Ovary (tissue), 3 donors: Measurements from ENCODE around the gene PSIP1.

Experiments
- POLR2A ChIP-seq: fragments of 450-650 bp; IDR thresholded peaks from one replicate; pipeline ENCODE4 v1.6.1; 2017; ENCODE audit warnings: antibody characterized with exemption, mild to moderate bottlenecking, moderate library complexity
- TF ChIP-seq, protein P1 (sequence below), 3 donors: fragments of 450-650 bp in 2 of 3; fragments of 200-600 bp in 1 of 3; IDR thresholded peaks; one replicate each; pipeline versions ENCODE4 v1.5.1 to v1.8.0; 2016 to 2022; ENCODE audit warnings: antibody characterized with exemption in 3 of 3, mild to moderate bottlenecking in 1 of 3
- donor health status: DM: no; HTN: no; CAD: no.

DNA sequence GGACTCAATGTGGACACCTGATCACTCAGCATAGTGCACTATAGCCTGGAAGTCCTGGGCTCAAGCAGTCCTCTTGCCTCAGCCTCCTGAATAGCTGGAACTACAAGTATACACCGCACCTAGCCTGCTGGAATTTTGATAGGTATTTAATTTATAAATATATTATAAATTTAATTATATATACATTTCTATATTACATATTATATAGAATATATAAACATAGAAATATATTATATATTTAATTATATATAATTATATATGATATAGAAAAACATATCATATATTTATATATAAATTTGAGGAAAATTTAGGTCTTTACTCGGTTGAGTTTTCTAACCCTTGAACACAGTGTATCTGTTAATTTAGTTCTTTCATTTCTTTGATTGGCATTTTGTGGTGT, 15.2 kb upstream of the PSIP1 start:
- TF ChIP-seq, protein P1, sequence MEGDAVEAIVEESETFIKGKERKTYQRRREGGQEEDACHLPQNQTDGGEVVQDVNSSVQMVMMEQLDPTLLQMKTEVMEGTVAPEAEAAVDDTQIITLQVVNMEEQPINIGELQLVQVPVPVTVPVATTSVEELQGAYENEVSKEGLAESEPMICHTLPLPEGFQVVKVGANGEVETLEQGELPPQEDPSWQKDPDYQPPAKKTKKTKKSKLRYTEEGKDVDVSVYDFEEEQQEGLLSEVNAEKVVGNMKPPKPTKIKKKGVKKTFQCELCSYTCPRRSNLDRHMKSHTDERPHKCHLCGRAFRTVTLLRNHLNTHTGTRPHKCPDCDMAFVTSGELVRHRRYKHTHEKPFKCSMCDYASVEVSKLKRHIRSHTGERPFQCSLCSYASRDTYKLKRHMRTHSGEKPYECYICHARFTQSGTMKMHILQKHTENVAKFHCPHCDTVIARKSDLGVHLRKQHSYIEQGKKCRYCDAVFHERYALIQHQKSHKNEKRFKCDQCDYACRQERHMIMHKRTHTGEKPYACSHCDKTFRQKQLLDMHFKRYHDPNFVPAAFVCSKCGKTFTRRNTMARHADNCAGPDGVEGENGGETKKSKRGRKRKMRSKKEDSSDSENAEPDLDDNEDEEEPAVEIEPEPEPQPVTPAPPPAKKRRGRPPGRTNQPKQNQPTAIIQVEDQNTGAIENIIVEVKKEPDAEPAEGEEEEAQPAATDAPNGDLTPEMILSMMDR (IDR thresholded peaks at IDR 0.05), result no peak
- TF ChIP-seq POLR2A, result no peak
